Measurements from ENCODE around the gene KLHL33.
"Not testable (repeated sequence)": the region's sequence is repeated elsewhere in the genome, so short reads cannot be mapped to it uniquely, and the experiment has no call there.

The KLHL33 gene

DNA sequence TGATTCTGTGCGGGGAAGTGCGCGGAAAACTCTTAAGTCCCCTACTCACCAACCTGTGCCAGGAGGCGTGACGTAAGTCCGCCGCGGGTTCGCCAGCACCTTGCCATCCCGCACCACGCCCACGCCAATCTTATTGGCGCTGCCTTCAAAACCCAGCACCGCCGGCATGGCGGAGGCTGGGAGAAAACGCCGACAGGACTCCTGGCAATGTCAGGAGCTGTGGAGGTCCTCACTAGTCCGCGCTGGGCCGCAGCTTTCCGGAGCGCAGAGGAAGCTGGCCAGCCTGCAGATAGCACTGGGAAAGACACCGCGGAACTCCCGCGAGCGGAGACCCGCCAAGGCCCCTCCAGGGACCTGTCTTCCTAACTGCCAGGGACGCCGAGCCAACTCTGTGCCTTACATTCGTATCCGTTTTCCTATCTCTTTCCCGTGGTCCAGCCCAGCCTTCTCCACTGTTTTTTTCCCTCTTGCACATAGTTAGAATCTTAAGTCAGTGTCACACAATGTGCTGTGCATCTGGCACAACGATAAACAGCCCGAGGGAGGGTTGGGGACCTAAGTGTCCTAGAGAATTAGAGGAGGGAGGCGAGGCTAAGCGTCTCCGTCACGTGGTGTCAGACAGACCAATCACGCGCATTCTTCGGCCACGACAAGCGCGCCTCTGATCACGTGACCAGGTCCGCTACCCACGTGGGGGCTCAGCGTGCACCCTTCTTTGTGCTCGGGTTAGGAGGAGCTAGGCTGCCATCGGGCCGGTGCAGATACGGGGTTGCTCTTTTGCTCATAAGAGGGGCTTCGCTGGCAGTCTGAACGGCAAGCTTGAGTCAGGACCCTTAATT lies 18.8 kb upstream of the KLHL33 start, which contains the start of the genes APEX1 and OSGEP:
Gene APEX1, plus strand, starts transcription at position 711 of the 839 bp plus-strand sequence. CDS start 420 bp downstream, outside the sequence.
Gene OSGEP, minus strand, starts transcription at position 297 of the 839 bp plus-strand sequence. Its CDS starts 129 bp downstream, at position 168.
- peak; percentile 99 for DNase-seq (ENCODE audit: low spot score)

DNA sequence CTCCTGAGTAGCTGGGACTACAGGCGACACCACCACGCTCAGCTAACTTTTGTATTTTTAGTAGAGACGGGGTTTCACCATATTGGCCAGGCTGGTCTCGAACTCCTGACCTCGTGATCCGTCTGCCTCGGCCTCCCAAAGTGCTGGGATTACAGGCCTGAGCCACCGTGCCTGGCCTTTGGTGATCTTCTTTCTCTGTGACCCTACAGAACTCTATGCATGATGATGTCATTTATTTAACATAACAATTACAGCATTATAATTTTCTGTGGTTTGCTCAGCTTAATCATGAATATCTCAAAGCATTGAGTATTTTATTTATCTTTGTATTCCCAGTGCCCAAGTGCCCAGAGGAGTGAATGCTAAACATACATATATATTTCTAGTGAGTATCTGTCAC lies 16.9 kb upstream of the KLHL33 start:
- DNase-seq (ENCODE audit: low spot score): not testable (repeated sequence)

DNA sequence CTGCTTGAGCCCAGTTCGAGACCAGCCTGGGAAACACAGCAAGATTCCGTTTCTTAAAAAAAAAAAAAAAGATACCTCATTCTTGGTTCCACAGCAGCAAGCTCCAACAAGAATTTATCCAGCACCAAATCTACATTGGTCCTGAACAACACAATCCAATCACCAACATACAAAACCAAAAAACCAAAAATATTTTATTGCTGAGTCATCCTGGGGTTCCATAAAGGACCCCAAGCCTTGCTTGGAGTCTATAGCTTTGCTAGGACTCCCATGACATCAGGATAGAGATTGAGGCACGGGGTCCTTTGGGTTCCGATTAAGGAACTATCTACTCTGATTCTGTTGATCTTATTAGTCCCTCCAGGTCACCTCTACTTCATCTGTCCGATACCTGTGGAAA lies 10.9 kb upstream of the KLHL33 start:
- no peak for DNase-seq (ENCODE audit: low spot score)

DNA sequence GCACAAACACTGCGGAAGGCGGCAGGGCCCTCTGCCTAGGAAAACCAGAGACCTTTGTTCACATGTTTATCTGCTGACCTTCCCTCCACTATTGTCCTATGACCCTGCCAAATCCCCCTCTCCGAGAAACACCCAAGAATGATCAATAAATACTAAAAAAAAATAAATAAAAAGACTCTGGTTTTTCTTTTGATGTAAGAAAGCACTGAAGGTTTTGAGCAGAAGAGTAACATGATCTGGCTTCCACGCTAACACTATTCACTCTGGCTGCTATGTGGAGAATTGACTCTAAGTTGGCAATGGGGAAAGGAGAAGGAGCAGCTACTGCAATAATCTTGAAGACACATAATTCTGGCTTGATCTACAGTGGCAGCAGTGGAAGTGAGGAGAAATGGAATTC lies 7.7 kb upstream of the KLHL33 start:
- DNase-seq (ENCODE audit: low spot score): not testable (repeated sequence)

DNA sequence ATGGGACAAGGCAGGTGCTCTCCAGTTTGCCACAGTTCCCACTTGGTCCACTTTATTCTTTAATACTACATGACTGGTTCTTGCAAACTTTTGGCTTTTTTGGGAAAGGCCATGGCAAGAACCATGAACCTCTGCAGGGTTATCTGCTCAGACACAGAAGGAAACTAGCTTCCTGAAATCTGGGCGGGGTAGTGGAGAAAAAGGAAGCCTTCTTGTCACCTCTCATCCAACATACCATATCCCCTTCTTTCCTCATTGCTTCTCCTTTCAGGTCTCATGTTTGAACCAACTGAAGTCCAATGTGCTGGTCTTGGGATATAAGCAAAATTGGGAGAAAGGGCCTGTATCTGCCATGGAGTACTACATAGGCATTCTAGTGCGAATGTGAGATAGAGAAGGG lies 5.5 kb upstream of the KLHL33 start:
- no peak for DNase-seq (ENCODE audit: low spot score)

DNA sequence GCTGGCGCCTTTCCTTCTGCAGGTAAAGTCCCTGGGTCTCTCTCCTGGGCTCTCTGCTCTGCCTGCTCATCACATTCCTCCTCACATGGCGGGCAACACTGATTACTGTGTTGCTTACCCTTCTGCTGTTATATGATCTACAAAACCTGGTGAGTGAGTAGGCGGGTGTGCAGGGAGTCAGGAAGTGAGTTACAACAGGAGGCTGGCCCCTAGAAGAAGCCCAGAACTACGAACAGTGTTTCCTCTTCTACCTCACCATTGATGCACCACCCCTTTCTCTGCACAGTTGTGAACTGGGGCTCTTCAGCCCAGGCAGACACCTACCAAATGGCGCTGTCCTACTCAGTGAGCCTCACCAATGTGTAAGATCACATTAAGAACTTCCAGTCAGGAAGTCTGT lies 4.9 kb upstream of the KLHL33 start:
- DNase-seq (ENCODE audit: low spot score): no peak

DNA sequence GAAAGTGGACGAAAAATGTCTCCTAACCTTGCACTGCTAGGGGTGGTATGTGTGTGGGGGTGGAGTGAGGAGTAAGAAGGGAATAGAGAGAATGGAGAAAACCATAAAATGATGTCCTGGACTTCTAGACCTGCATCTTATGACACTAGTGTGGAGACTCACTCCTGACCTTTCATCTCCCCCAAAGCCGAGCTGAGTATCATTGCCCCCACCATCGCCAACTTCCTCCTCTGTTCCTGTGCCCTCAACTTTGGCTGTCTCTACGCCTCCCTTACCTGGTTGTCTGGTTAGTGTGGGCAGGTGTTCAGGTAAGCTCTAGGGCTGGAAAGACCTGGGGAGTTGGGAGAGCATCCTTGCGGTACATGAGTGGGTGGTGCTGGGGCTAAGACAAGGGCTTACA lies 4.5 kb upstream of the KLHL33 start:
- no peak for DNase-seq (ENCODE audit: low spot score)

DNA sequence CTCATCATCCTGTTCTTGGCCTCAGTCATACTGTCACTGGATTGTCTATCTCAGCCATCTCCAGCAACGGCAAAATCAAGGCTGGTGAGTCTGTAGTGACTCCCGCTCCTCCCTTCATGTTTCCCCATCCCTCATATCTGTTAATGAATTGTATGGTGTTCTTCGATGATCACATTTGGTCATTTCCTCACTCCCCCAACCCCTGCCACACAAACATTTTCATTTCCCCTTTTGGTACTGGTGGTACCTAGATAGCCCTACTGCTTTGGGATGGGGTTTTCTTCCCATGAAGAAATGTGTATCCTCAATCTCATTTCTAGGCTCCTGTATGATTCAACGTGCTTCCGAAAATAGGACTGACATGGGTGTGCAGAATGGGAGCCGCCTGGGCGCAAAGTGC lies 2.7 kb upstream of the KLHL33 start:
- DNase-seq (ENCODE audit: low spot score): no peak

DNA sequence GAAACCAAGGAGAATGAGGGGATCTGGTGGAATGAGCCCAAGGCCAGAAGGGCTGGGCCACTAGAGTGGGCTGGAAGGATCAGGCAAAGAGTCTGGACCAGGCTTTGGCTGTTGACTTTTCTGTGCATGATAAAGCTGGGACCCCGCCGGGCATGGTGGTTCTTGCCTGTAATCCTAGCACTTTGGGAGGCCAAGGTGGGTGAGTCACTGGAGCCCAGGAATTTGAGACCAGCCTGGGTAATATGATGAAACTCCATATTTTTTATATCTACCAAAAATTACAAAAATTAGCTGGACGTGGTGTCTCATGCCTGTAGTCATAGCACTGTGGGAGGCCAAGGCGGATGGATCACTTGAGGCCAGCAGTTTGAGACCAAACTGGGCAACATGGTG lies 393 bp upstream of the KLHL33 start:
- no peak for DNase-seq (ENCODE audit: low spot score)

DNA sequence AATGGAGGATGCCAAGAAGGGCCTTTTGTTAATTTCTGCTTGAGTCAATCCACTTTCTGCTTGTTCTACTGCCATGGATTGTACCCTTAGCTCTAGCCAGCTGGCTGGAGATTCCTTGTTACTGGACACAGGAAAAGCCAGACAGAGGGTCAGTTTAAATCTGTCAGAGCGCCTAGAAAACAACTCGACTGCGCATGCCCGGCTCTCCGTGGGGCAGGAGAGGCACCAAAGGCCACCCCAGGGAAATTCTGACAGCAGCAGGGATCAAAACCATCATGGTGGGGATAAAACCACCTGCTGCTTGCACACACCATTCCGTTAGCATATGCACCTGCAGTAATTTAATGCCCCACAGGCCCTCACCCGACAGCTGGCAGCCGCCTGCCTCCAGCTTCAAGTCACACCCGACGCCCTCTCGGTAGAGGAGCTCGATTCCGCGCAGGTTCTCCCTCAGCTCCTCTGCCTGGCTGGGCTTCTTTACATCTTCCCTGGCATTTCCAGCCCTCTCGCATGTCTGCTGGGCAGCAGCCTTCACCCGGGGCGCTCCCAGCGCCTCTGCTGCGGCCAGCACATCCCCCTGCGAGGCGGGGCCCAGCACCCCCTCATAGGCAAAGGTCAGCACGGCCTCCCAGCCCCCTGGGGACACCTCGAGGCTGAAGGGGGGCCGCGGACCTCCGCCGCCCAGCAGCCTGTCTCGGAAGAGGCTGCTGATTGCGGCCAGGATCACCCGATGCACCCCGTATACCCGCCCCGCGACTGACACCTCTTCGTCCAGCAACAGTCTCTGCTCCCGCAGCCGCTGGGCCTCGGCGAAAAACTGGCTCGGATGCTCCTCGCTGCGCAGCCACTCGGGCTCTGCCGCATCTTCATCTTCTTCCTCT lies 1.0 kb downstream of the KLHL33 start:
- DNase-seq (ENCODE audit: low spot score): peak; percentile 83

DNA sequence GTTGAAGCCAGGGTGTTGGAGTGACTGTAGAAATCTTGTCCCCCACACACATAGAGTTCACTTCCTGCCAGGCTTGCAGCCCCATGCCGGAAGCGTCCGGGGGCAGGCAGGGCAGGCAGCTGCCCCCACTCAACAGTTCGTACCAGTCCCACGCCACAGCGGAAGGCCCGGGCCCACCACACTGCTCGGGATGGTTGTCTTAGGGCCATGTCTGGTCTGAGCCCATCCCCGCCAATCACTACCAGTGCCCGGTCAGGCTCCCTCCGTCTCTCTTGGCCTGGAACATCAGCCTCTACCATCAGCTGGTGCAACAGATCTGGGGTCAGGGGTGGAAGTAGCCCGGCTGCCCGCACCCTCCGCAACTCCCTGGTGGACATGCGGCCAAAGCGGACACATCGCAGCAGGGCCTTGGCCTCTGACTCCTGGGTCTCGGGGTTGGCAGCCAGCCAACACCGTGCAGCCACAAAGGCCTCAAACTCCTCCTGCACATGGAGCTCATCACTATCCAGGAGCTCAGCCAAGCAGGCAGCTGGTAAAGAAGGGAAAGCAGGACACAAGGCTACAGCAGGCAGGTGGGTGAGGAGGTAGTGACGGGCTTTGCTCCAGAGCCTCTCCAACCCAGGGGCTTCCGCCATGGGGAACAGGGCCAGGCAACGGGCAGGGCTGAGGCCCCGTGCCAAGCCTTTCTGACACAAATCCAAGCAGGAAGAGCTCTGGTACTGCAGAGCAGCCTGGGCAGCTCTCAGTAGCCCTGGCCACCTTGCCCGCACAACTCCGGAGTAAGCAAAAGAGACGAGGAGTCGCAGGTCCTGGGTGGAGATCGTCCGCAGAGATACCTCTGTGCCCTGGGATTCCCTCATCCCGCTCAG lies 5.9 kb downstream of the KLHL33 start:
- DNase-seq (ENCODE audit: low spot score): no peak

DNA sequence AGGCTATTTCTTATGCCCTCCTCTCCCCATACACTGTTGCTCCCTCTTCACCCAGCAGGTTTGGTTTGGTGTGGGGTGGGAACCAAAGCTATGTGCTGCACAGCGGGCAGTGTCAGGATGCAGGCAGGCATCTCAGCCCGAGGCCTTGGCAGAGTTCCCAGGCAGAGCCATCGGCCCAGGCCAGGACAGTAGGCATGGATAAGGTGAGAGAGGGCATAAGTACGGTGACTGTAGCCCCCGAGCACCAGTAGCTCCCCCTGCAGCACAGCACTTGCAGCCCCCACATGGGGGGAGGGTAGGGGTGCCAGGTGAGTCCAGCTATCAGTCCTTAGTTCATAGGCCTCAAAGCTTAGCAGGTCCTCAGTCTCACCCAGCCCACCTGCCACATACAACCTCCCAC lies 7.2 kb downstream of the KLHL33 start:
- DNase-seq (ENCODE audit: low spot score): no peak

DNA sequence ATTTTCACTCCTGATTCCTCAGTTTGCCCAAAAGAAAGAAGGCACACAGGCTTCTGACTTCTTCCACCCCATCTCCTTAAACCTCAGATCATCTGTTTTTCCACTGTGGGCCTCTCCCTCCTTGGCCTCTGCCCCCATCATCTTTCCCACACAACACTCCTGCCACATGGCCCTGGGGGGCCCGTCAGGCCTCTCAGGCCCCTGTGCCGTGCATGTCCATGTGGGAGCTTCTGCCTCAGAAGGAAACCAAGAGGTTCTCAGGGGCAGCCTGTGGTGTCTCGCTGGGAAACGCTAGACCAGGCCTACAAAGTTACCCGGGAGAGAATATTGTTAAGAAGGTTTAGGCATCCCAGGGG lies 8.0 kb downstream of the KLHL33 start:
- no peak for DNase-seq (ENCODE audit: low spot score)

DNA sequence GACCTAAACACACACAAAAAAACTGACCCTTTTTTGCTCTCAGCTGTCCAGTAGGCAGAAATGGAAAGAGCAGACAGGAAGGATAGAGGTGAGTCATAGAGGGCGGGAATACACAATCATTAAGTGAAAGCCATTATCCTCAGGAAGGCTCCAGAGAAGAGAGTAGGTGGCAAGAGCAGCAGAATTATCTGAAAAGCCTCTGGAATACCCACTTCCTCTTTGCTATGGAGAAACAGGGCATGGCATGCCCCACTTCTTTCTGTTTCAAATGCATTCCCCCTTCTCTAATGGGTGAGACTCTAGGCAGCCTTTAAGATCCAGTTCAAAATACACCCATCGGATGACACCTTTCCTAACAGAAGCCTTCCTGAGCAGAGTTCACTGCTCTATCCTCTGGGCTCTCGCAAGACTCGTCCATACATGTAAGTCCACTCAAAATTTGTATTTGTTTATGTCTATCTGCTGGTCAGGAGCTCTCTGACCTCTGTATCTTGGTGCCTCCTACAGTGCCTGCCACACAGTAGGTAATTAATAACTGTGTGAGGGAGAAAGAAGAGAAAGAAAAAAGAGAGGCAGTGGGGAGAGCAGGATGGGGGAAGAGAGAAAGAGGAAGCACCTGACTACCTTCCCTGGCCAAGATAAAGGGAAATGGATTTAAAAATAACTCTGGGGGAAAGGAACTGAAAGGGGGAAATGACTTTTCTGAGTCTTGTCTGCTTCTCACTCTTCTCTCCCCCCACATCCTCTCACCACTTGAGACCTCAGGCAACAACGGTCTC lies 8.5 kb downstream of the KLHL33 start:
- peak; percentile 27 for DNase-seq (ENCODE audit: low spot score)

DNA sequence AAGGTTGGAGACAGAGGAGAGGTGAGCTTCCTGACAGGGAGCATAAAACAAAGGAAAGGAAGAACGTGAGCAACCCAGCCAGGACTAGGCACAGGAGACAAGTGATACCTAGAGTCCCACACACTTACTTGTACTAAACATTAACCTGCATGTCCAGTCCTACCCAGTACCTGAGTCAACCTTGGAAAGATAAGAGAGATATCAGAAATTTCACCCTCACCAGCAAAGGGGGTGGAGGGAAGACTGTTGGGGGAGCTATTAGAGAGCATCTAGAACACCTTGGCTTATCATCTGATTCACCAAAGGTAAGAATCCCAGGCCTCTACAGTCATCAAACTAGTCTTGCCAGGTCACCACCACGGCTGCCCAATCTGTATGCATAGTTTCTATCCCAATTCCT lies 11.1 kb downstream of the KLHL33 start:
- DNase-seq (ENCODE audit: low spot score): no peak

DNA sequence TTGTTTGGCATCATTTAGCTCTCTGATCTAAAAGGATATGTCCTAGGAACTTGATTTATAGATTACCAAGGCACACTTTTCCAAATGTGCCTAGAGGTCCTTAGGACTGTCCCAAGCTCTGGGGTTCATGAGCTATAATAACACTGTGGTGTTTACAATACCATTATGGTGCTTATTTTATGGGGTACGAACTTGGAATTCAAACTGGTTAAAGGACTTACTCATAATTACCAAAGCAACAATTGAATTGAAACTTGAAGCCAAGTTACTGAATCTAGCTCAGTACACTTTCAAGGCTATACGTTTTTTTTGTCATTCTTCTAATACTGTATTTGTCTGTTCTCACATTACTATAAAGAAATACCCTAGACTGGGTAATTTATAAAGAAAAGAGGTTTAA lies 13.1 kb downstream of the KLHL33 start:
- no peak for DNase-seq (ENCODE audit: low spot score)

DNA sequence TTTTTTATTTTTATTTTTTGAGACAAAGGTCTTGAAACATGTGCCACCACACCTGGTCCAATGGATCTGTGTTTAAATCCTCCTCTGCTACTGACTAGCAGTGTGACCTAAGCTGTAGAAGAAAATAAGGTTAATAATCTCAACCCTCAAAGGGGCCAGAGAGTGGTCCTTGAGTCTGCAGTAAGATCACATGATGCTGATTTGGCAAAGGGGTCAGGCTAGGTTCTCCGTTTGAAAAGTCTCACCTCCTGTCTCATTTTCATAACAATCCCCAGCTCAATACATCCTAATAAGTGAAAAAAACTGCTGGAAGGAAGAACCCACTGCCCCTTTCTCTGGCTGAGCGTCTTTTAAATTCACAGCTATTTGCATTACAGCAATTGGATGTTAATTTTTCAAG lies 14.7 kb downstream of the KLHL33 start:
- DNase-seq (ENCODE audit: low spot score): no peak

DNA sequence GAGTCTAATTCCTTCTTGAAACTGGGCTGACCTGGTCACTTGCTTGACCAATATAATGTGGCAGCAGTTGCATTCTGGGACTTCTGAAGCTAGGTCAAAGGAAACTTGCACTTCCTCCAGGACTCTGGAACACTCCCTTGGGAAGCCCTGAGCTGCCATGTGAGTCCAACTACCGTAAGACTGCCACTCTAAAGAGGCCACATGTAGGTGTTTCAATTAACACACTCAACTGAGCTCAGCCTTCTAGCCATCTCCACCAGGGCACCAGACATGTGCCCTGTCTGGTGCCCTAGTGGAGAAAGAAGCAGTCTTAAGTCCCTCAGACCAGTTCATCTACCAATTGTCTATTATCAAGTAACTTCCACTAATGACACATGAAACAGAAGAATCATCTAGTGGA lies 16.5 kb downstream of the KLHL33 start:
- no peak for DNase-seq (ENCODE audit: low spot score)

DNA sequence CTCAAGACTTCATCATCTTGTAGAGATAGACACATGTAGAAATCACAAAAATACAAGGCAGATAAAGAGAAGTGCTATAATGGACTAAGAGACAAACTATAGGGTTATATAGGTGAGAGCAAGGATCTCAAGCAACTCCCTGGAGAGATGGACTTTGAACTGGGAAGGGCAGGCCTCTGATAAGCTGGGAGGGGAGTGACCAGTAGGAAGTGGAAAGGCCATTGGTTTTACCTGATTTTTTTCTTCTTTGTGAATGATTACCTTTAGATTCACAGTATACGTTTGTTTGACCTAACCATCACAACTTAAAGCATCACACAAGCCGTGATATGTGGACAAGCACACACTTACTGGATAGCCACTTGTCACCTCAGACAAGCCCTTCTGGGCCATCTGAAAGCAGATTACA lies 17.5 kb downstream of the KLHL33 start:
- DNase-seq (ENCODE audit: low spot score): no peak

DNA sequence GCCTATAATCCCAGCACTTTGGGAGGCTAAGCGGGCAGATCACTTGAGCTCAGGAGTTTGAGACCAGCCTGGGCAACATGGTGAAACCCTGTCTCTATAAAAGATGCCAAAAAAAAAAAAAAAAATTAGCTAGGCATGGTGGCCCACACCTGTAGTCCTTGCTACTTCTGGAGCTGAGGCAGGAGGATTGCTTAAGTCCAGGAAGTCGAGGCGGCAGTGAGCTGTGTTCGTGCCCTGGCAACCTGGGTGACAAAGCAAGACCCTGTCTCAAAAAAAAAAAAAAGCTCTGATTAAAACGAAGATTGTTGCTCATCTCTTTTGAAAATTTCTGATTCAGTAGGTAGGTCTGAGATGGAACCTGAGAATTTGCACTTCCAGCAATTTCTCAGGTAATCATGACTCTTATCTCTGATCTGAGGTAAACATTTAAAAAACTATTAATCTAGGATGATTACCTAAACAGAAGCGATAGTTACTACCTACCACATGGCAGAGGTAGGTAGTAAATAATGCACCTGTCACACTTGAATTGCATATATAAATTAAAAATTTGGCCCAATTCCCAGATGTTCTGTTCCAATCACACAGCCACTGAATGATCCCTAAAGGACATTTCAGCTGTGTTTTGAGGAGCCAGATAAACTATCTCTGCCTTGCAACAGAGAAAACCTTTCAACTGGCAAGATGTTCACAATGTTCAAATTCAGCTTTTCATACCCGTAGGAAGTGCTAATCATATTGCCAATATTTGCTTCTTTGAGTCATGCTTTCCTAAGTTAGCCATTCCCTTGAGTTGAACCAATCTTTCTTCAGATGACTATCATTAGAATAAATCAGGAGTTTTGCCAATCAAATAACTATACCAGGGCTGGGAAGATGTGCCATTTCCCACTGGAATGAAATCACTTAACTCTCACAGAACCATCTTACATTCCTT lies 18.4 kb downstream of the KLHL33 start:
- no peak for DNase-seq (ENCODE audit: low spot score)

Data from putamen (tissue), 1 donor.